GM21576 (cell line): Measurements from ENCODE around the gene OR52B2.

Experiments used
- ATAC-seq: cut with Tn5 transposase; IDR thresholded peaks from one replicate; pipeline ENCODE4 v1.9.1; 2021; ENCODE audit warnings: mild to moderate bottlenecking, moderate library complexity; ENCODE audit not compliant: unreplicated experiment

OR52B2 gene

DNA sequence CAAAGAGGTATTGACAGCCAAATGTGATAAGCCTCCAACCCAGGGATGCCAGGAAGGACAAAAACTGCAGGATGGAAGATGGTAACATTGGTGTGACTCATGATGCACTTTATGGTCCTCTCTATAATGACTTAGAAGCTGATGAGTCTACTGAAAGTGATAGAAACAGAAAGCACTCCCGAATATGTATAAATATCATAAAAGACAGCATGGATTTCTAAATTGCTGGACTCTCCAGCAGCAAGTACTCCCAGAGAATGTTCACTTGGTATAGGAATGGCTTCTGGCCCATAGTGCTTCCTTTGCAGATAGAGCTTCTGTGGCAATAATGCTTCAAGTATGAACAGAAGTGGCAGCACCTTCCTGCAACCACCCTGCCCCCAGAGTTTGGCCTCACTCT is at the start of gene OR52B2:
Gene OR52B2, minus strand, starts transcription at position 101 of the 400 bp plus-strand sequence. Its CDS starts 0 bp downstream, at position 101.
- no peak for ATAC-seq

- ATAC-seq: no peak
These were observed 49.2 kb upstream of the OR52B2 start for GRCh38 chr11:6219359-6219758.

DNA sequence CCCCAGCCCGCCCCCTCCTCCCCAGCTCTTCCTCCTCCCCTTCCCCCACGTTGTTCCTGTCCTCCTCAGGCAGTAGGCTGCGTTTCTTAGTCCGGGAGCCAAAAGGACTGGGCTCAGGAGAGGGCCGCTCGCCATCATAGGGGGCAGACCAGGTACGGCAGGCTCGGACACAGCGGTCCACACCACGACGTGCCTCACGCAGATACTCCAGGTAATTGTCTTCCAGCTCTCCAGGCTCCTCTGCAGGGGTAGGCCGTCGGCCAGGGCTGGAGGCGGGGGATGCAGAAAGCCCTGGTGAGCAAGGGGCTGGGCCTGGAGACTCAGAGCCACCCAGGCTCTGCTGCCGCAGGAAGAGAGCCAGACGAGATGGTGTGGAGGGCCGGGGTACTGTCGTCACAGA is 47.6 kb upstream of the OR52B2 start:
- ATAC-seq: no peak

- no peak for ATAC-seq
These were observed 46.4 kb upstream of the OR52B2 start for GRCh38 chr11:6216501-6216900.

GRCh38 chr11:6214530-6214929 is 44.4 kb upstream of the OR52B2 start:
- ATAC-seq: no peak

DNA sequence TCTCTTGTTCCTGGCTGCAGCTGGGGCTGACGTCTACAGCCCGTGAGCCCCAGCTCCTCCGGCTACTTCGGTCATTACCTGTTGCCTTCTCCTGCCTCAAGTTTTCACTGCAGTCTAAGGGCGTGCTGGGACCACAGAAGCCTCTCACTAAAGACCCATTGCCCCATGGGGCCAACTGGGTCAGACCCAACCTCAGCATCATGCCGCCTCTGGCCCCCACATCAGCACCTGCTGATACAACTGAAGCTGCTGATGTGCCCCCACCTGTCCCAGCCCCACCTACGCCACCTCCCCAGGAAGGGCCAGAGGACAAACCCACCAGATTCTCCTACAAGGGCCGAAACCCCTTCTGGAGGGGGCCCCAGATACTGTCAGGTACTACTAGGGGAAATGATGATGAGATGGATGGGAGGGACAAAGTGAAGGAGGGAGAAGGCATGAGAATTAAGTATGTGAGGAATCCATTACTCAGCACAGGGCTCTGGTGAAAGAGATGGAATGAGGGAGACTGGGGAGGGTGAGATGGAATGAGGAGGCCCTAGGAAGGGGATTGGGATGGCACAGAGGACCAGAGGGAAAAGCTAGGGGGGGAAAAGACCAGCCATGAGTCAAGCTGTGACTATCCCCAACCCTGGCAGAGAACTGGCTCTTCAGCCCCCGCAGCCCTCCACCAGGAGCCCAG is 40.3 kb upstream of the OR52B2 start:
- ATAC-seq: no peak

GRCh38 chr11:6209801-6210200 is 39.7 kb upstream of the OR52B2 start:
- no peak for ATAC-seq

DNA sequence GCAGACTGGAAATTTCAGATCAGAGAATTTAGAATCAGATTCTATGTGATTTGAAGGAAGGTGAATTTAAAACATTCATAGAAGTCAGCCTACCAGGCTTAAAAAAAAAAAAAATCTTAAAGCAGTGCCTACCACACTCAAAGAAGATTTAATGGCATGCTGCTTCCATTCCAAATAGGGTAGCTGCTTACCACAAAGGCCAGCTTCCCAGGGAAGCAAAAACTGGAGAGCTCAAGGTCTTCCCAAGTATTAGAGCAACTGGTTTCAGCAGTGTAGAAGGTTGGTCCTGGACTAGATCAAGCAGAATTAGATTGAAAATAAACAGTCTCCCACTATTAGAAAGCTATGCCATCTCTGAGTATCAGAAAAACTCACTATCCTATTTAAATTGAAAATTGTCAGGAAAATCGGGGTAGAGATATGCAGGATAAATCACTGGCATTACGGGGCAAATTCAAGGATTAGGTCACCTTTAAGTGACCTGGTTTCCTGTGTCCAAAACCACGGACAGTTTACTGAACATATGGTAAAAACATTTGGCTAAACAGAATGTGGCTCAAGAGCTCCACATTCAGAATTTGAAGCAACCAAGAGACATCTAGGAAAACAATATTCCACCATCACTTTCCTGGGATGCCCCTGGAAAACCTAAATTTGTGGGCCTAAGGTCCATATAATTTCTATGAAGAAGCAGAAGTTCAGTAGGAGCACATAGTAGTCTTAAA is 36.5 kb upstream of the OR52B2 start:
- no peak for ATAC-seq

DNA sequence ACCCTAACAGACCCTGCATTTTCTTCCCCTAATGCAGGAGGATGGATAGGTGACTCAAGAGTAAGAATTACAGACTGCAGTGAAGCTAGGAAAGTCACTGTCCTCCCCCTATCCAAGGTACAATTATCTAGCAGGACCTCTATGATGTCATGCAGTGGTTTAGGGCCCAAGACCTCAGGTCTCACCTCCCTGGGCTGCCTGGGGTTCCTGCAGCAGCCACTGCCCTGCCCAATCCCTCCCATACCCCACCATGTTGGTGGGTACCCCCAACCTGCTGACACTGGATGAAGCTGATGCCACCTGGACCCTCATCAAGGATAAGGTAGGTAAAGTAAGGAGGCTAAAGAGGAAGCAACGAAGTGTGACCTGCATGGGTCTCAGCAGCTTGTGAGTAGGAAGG is 35.2 kb upstream of the OR52B2 start, which contains the start of gene C11orf42:
Gene C11orf42, plus strand, starts transcription at position 192 of the 400 bp plus-strand sequence. Its CDS starts 59 bp downstream, at position 251.
- no peak for ATAC-seq

DNA sequence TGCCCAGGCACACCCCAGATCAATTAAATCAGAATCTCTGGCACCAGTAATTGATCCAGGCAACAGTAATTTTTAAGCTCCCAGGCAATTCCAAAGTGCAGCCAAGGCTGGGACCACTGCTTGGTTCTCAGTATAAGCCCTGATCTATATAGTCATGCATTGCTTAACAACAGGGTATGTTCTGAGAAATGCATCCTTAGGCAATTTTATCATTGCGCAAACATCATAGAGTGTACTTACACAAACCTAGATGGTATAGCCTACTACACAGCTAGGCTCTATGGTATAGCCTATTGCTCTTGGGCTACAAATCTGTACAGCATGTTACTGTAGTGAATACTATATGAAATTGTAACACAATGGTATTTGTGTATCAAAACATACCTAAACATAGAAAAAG is 34.6 kb upstream of the OR52B2 start:
- ATAC-seq: no peak

GRCh38 chr11:6203327-6203726 is 33.2 kb upstream of the OR52B2 start:
- no peak for ATAC-seq

DNA sequence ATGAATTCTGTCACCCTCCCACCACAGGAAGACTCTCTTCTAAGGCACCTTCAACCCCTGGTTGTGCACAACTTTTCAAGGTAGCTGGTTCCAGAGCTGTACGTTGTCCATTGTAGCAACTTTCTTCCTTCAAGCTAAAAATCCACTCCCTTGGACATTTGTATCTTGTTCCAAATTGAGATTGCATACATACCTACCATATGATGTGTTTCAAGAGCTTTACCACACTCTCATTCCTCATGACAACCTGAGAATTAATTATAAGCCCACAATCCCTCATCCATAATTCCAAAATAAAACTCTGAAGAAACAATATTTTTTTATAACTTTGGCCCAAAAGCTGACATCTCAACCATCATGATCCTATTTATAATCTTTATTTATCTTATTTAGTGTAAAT is 31.9 kb upstream of the OR52B2 start:
- ATAC-seq: no peak

- no peak for ATAC-seq
These were observed 31.4 kb upstream of the OR52B2 start for GRCh38 chr11:6201481-6201880.

DNA sequence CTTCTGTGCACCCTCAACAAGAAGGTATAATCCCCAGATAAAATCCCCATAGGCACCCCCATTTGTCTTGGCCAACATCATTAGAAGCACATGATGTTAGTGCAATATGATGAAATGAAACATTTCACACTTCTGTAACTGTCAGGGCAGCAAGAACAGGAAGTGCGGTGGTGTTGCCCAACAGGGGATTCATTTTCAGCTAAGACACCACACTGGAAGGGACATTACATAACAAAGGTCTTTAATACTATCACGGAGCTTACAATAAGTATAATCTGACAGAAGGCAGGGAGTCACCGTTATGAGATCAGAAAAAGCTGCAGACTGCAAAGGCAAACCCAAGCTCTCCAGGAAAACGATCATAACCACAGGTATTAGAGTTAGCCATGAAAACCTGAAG is 30.8 kb upstream of the OR52B2 start:
- ATAC-seq: no peak

GRCh38 chr11:6199174-6199810 is 29.2 kb upstream of the OR52B2 start, which contains the start of gene OR52W1:
TSS of gene OR52W1 (plus strand) at chr11:6199224. CDS start at chr11:6199224, 0 bp downstream.
- ATAC-seq: no peak

- no peak for ATAC-seq
These were observed 27.5 kb upstream of the OR52B2 start for GRCh38 chr11:6197466-6198200.

DNA sequence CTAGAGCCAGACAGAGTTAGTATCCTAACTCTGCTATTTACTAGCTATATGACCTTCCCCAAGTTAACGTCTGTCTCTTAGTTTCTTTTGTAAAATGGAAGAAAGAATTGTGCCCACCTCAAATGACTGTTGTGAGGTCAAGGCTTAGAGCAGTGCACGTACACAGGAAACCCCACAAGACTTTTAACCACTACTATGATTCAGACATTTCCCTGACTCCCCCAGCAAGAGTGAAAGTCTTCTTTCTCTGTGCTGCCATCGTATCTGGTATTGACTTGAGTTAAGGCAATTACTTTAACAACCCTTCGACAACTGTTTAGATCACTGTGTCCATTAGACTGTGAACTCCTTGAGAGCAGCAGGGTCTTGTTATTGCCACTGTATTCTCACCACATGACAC is 26.3 kb upstream of the OR52B2 start:
- ATAC-seq: no peak

GRCh38 chr11:6194065-6194581 is 24.0 kb upstream of the OR52B2 start:
- ATAC-seq: no peak

DNA sequence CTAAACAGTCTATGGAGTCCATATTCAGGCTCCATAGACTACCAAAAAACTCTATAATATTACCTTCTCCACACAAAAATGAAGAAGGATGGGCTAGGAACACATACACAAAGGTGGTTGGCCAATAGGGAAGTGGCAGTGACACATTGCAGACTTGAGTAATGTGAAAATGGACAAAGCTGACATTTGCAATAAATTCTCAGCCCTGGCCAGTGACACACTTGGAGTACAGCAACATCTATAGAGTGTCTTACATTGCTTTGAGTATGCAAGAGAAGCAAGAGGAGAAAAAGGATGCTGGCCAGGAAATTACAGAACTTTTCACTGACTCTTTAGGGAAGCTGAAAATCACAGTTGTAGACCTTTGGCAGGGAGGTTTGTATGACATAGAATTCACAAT is 21.6 kb upstream of the OR52B2 start:
- ATAC-seq: no peak

- ATAC-seq: no peak
These were observed 5.3 kb upstream of the OR52B2 start for GRCh38 chr11:6175440-6175839.
